ENCODE measurements around the gene RREB1. TPM values are rescaled to one million over a fixed set of nuclear protein-coding genes. Genes with fewer than 3 reads are reported as not detected.
A peak's percentile ranks its signal among the peaks of the same experiment; 100 is the strongest.

RREB1 gene, protein sequence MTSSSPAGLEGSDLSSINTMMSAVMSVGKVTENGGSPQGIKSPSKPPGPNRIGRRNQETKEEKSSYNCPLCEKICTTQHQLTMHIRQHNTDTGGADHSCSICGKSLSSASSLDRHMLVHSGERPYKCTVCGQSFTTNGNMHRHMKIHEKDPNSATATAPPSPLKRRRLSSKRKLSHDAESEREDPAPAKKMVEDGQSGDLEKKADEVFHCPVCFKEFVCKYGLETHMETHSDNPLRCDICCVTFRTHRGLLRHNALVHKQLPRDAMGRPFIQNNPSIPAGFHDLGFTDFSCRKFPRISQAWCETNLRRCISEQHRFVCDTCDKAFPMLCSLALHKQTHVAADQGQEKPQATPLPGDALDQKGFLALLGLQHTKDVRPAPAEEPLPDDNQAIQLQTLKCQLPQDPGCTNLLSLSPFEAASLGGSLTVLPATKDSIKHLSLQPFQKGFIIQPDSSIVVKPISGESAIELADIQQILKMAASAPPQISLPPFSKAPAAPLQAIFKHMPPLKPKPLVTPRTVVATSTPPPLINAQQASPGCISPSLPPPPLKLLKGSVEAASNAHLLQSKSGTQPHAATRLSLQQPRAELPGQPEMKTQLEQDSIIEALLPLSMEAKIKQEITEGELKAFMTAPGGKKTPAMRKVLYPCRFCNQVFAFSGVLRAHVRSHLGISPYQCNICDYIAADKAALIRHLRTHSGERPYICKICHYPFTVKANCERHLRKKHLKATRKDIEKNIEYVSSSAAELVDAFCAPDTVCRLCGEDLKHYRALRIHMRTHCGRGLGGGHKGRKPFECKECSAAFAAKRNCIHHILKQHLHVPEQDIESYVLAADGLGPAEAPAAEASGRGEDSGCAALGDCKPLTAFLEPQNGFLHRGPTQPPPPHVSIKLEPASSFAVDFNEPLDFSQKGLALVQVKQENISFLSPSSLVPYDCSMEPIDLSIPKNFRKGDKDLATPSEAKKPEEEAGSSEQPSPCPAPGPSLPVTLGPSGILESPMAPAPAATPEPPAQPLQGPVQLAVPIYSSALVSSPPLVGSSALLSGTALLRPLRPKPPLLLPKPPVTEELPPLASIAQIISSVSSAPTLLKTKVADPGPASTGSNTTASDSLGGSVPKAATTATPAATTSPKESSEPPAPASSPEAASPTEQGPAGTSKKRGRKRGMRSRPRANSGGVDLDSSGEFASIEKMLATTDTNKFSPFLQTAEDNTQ (N-terminal part only)
- polyA plus RNA-seq (2013, experiment 1 of 4), result 20.1 TPM
- polyA plus RNA-seq (2013, experiment 2 of 4), result 17.6 TPM
- polyA plus RNA-seq (2013, experiment 3 of 4), result 12.9 TPM
- polyA plus RNA-seq (2013, experiment 4 of 4), result 14.5 TPM

- no peaks in the 10 kb centered on the region for H3K9me3 ChIP-seq (ENCODE audit: control insufficient read depth, low read length)
- H3K27ac ChIP-seq (ENCODE audit: insufficient read depth, low read depth, low read length, poor library complexity, severe bottlenecking), result no peak within 1 kb of the TSS
- peak within 1 kb of the TSS; percentile 74 for H3K4me3 ChIP-seq (ENCODE audit: insufficient read depth, low read depth, low read length)
- H3K36me3 ChIP-seq (ENCODE audit: control insufficient read depth, insufficient read depth, low read length), result no peaks in the 10 kb centered on the region
- H3K27me3 ChIP-seq (ENCODE audit: control insufficient read depth, insufficient read depth, low read length, poor library complexity, severe bottlenecking), result peaks cover 42% of the 10 kb centered on the region
- 0% methylated on average over 57 to 59 of the region's 59 CpGs for WGBS, 2 experiments
- peaks cover 8% of the 10 kb centered on the region for H3K4me1 ChIP-seq (ENCODE audit: control insufficient read depth, insufficient read depth, low read length)
Observed at GRCh38 chr6:7107578-7108195, at the start of gene RREB1. RREB1 (plus strand) TSS chr6:7107961; CDS start chr6:7181912, 73,951 bp downstream.

DNA sequence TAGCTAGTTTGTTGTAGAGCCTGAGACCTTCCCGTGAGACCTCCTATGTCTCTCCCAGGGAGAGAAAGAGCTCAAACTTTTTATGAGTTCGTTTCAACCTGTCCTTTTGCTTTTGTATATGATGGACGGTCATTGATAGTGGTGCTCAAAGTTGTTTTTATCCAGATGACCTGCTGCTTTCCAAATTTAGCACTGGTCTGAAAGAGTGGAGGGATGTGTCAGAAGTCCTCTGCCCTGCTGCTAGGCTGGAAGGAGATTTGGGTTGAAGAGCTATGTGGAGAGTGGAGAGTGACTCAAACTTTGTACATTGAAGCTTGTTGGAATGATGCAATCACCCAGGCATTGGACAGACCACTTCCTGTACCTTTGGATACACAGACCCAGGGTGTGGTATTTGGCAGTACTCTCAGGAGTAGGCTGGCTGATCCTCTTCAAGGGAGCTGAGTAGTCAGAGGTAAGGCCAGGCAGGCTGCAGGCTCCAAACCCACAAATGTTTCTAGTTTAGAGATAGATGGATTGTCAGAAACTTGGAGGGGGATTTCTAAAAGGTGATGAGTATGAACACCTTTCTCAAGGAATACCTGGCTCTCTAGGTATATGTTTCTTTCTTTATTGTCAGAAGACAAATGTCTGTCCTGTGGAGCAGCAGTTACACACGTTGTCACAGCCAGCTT, 49.4 kb upstream of the RREB1 start:
- Histone ChIP-seq H3K4me3 (ENCODE audit: insufficient read depth, low read depth, low read length) (no peak overlapping the region), H3K36me3 (ENCODE audit: control insufficient read depth, insufficient read depth, low read length) (no peaks in the 10 kb centered on the region), H3K9me3 (ENCODE audit: control insufficient read depth, low read length) (no peaks in the 10 kb centered on the region), H3K4me1 (ENCODE audit: control insufficient read depth, insufficient read depth, low read length) (no peaks in the 10 kb centered on the region), H3K27ac (ENCODE audit: insufficient read depth, low read depth, low read length, poor library complexity, severe bottlenecking) (no peak overlapping the region), H3K27me3 (ENCODE audit: control insufficient read depth, insufficient read depth, low read length, poor library complexity, severe bottlenecking) (peaks cover under 1% of the 10 kb centered on the region)
- WGBS, 2 experiments, result 86 to 90% methylated on average over 4 of the region's 4 CpGs

GRCh38 chr6:7060769-7061516, 46.8 kb upstream of the RREB1 start:
- no peaks in the 10 kb centered on the region for H3K27me3 ChIP-seq (ENCODE audit: control insufficient read depth, insufficient read depth, low read length, poor library complexity, severe bottlenecking)
- no peaks in the 10 kb centered on the region for H3K4me1 ChIP-seq (ENCODE audit: control insufficient read depth, insufficient read depth, low read length)
- H3K9me3 ChIP-seq (ENCODE audit: control insufficient read depth, low read length), result no peaks in the 10 kb centered on the region
- H3K27ac ChIP-seq (ENCODE audit: insufficient read depth, low read depth, low read length, poor library complexity, severe bottlenecking), result no peak overlapping the region
- H3K4me3 ChIP-seq (ENCODE audit: insufficient read depth, low read depth, low read length), result no peak overlapping the region
- 93 to 94% methylated on average over 6 of the region's 6 CpGs for WGBS, 2 experiments
- no peaks in the 10 kb centered on the region for H3K36me3 ChIP-seq (ENCODE audit: control insufficient read depth, insufficient read depth, low read length)

DNA sequence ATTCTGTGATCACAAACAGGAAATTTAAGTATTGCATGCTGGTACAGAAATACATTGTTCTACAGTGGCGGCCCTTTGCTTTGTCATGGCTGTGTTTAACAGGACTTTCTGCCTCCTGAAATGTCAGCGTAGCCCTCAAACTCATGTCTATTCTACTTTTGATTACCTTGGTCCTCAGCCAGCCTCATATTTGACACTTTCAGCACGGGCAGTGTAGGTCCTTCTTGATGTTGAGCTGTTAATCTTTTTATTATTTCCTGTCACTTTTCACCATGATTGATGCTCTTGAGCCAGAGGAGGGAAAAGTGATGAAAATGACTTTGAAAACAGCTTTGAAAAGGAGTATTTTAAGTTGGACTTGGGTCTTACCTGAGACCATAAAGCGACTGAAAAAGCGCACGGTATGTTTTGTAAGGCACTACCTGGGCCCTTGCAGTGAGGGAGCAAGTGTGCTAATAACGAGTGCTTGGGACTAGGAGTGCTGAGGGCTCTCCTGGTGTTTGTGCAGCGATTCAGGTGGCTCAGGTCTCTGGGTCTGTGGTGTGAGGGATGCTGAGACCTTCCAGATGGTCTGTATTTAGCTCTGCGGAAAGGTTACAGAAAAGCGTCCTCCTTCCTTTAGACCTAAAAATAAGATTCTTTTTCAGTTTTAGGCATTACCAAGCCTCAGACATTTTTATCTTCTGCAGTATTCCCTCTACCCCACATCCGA, 45.2 kb upstream of the RREB1 start:
- H3K4me1 ChIP-seq (ENCODE audit: control insufficient read depth, insufficient read depth, low read length), result no peaks in the 10 kb centered on the region
- no peak overlapping the region for H3K27ac ChIP-seq (ENCODE audit: insufficient read depth, low read depth, low read length, poor library complexity, severe bottlenecking)
- no peaks in the 10 kb centered on the region for H3K36me3 ChIP-seq (ENCODE audit: control insufficient read depth, insufficient read depth, low read length)
- no peaks in the 10 kb centered on the region for H3K9me3 ChIP-seq (ENCODE audit: control insufficient read depth, low read length)
- H3K4me3 ChIP-seq (ENCODE audit: insufficient read depth, low read depth, low read length), result no peak overlapping the region
- no peaks in the 10 kb centered on the region for H3K27me3 ChIP-seq (ENCODE audit: control insufficient read depth, insufficient read depth, low read length, poor library complexity, severe bottlenecking)
- WGBS, 2 experiments, result 87 to 88% methylated on average over 11 of the region's 11 CpGs

DNA sequence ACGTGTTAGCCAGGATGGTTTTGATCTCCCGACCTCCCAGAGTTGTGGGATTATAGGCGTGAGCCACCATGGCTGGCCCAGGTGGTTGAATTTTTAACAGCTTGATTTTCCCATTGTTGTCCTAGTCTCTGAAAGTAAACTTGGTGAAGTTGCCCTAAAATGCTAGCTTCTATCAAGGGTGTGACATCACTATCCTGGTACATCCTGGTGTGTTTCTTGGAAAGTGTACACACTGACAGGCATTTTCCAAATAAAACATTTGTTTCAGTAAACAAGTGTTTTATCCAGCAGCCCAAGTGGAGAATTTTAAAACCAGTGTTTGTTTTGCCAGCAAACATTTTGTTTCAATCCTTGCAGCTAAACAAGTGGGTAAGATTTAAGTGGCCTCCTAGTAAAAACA, 40.5 kb upstream of the RREB1 start:
- H3K27me3 ChIP-seq (ENCODE audit: control insufficient read depth, insufficient read depth, low read length, poor library complexity, severe bottlenecking), result no peaks in the 10 kb centered on the region
- H3K27ac ChIP-seq (ENCODE audit: insufficient read depth, low read depth, low read length, poor library complexity, severe bottlenecking), result no peak overlapping the region
- WGBS, 2 experiments, result 84 to 86% methylated on average over 3 of the region's 3 CpGs
- no peaks in the 10 kb centered on the region for H3K4me1 ChIP-seq (ENCODE audit: control insufficient read depth, insufficient read depth, low read length)
- no peaks in the 10 kb centered on the region for H3K9me3 ChIP-seq (ENCODE audit: control insufficient read depth, low read length)
- H3K36me3 ChIP-seq (ENCODE audit: control insufficient read depth, insufficient read depth, low read length), result no peaks in the 10 kb centered on the region
- no peak overlapping the region for H3K4me3 ChIP-seq (ENCODE audit: insufficient read depth, low read depth, low read length)

DNA sequence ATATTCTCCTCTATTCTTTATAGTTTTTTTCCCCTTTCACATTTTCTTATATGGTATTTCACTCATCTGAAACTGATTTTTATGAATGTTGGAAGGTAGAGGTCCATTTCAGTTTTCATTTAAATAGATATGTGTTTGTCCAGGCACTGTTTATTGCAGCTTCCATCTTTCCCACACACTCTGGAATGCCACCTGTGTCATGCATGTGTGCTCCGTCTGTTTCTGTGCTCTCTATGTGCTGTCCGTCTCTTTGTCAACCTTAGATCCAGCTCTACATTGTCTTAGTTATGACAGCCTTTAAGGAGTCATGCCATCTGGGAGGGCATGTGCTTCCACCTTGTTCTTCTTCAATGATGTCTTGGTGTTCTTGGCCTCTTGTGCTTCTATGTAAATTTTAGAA, 36.4 kb upstream of the RREB1 start:
- Histone ChIP-seq H3K4me1 (ENCODE audit: control insufficient read depth, insufficient read depth, low read length) (no peaks in the 10 kb centered on the region), H3K9me3 (ENCODE audit: control insufficient read depth, low read length) (no peaks in the 10 kb centered on the region), H3K36me3 (ENCODE audit: control insufficient read depth, insufficient read depth, low read length) (no peaks in the 10 kb centered on the region), H3K27ac (ENCODE audit: insufficient read depth, low read depth, low read length, poor library complexity, severe bottlenecking) (no peak overlapping the region), H3K4me3 (ENCODE audit: insufficient read depth, low read depth, low read length) (no peak overlapping the region), H3K27me3 (ENCODE audit: control insufficient read depth, insufficient read depth, low read length, poor library complexity, severe bottlenecking) (no peaks in the 10 kb centered on the region)
- 95% methylated on average over 2 of the region's 2 CpGs for WGBS, 2 experiments

DNA sequence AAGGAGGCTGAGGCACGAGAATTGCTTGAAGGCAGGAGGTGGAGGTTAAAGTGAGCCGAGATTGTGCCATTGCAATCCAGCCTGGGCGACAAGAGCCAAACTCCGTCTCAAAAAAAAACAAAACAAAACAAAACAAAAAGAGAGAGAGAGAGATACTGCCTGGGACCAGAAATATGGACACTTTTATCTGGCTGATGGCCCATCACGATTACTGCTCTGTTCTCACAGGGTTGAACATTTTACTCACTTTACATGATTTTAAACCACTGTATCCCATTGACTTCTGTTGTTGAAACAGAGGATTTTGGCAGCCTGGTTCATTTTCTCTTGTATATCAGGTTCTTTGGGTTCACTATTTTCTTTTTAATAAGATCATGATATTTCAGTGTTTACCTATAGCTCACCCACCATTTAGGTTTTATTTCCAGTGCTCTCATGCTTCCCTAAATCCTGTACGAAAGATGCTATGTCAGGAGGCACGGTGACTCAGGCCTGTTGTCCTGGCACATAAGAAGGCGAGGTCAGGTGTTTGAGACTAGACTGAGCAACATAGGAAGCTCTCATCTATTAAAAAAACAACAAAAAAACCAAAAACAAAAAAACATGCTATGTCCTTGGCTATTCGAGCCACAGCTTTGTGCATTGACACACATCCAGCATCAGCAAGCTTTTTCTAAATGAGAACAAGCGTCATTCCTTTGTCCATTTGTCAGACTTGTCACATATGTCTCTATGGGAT, 34.5 kb upstream of the RREB1 start:
- Histone ChIP-seq H3K36me3 (ENCODE audit: control insufficient read depth, insufficient read depth, low read length) (no peaks in the 10 kb centered on the region), H3K4me3 (ENCODE audit: insufficient read depth, low read depth, low read length) (no peak overlapping the region), H3K27ac (ENCODE audit: insufficient read depth, low read depth, low read length, poor library complexity, severe bottlenecking) (no peak overlapping the region), H3K9me3 (ENCODE audit: control insufficient read depth, low read length) (no peaks in the 10 kb centered on the region), H3K4me1 (ENCODE audit: control insufficient read depth, insufficient read depth, low read length) (no peaks in the 10 kb centered on the region), H3K27me3 (ENCODE audit: control insufficient read depth, insufficient read depth, low read length, poor library complexity, severe bottlenecking) (no peaks in the 10 kb centered on the region)
- WGBS, 2 experiments, result 91 to 96% methylated on average over 10 of the region's 10 CpGs

DNA sequence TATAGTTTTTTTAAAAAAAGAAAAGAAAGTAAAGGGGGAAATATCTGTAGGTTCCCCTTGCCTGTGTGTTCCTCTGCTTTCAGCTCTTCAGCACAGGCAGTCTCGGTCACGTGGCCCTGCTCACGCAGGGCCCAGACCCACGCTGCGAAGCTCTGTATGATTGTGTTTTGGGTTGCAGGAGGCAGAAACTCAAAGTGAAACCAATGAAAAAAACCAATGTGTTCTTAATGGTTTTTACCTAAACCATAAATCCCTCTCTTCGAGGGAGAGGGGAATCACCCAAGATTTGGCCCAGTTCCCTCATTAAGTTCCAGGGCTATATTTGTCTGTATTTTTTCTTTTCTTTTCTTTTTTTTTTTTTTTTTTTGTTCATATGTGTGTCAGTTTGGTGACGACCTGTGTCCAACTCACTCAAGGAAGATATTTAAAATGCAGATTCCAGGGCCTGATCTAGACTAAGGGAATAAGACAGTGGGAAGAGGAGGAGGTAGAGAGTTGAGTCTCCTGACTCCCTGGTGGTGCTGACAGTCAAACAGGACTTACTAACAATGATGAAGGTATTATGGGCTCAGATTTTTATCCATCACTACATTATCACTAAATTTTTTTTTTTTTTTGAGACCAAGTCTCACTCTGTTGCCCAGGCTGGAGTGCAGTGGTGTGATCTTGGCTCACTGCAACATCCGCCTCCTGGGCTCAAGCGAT, 33.8 kb upstream of the RREB1 start:
- WGBS, 2 experiments, result 87% methylated on average over 8 to 9 of the region's 9 CpGs
- no peaks in the 10 kb centered on the region for H3K36me3 ChIP-seq (ENCODE audit: control insufficient read depth, insufficient read depth, low read length)
- H3K4me3 ChIP-seq (ENCODE audit: insufficient read depth, low read depth, low read length), result no peak overlapping the region
- no peaks in the 10 kb centered on the region for H3K27me3 ChIP-seq (ENCODE audit: control insufficient read depth, insufficient read depth, low read length, poor library complexity, severe bottlenecking)
- H3K9me3 ChIP-seq (ENCODE audit: control insufficient read depth, low read length), result no peaks in the 10 kb centered on the region
- H3K27ac ChIP-seq (ENCODE audit: insufficient read depth, low read depth, low read length, poor library complexity, severe bottlenecking), result no peak overlapping the region
- H3K4me1 ChIP-seq (ENCODE audit: control insufficient read depth, insufficient read depth, low read length), result no peaks in the 10 kb centered on the region

Data from ectodermal cell (in vitro differentiated cells).